CD4-positive, alpha-beta T cell treated with Interleukin-4 for 1 hour (primary cell): ENCODE measurements around the gene SH3TC2.
"Not testable (repeated sequence)": the region's sequence is repeated elsewhere in the genome, so short reads cannot be mapped to it uniquely, and the experiment has no call there.

ENCODE experiments used
- DNase-seq, 2 donors: peaks; one replicate each; pipeline ENCODE4 v3.0.0-alpha.2; 2020 to 2022

The SH3TC2 gene

DNA sequence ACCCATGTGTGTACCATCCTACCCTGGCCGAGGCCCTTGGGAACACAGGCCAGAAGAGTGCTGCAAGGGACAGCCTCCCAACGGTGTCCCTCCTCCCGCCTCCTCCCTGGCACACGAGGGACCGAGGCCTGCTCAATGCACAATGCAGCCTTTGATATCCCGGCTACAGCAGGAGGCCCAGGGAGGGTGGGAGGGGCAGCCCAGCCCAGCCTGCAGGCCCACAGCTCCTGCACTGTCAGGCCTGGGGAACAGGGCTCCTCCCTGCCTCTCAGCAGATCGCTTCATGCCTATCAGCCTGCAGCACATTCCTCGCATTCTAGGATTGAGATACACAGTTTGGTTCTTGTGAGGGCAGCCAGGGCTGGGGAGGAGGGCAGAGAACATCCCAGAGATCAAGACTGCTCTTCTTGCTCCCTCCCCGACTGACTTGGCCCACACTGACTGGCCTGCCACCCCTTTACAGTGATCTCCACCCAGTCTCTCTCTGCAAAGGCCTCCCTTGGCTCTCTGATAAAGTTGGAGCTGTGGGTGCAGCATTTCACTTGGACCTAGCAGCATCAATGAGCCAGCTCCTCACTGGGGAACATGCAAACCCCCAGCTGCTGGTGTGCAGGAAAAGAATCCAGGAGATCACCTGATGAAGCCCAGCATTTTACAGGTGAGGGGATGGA, at the start of gene SH3TC2:
Gene SH3TC2 (minus strand): TSS at position 46 of the 671 bp plus-strand sequence. CDS start 40 bp downstream, at position 6.
- DNase-seq = no peak

GRCh38 chr5:149110406-149110805, 47.5 kb upstream of the SH3TC2 start:
- DNase-seq = no peak

GRCh38 chr5:149108651-149109280, 45.9 kb upstream of the SH3TC2 start:
- DNase-seq = no peak

- no peak for DNase-seq
These were observed 37.5 kb upstream of the SH3TC2 start for GRCh38 chr5:149100331-149100730.

GRCh38 chr5:149099920-149100319, 37.1 kb upstream of the SH3TC2 start:
- DNase-seq = no peak

DNA sequence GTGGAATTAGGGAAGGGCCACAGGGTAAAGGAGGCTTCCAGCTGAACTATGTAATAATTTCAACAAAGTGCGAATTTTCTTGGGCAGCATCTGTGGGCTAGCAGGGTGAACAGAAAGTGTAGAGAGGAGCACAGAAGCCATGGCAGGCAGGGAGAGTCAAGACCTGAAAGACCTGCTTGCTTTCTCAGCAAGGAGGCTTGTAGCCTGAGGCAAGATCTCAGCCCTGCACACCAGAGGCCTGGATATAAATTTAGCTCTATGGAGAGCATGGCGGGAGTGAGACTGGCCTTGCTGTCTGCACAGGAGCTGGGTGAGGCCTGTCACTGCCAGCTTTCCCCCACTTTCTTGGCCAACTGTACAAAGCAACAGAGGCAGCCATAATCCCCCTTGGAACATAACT, 32.1 kb upstream of the SH3TC2 start:
- no peak for DNase-seq

DNA sequence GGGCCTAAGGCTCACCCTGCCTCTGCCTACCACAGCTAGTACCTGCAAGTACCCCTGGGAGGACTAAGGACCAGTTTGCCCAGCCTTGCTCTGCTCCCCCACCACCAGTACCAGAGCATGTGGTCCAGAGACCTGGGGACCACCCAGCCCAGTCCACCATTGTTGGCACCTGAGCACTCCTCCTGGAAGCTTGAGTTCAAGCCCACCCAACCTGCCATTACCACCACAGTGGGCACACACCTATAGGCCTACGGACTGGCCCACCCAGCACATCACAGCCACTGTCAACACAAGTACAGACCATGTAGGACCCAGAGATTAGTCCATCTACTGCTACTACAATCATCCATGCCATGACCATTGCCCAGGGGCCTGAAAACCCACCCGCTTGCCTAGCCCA, 30.8 kb upstream of the SH3TC2 start:
- no peak for DNase-seq

DNA sequence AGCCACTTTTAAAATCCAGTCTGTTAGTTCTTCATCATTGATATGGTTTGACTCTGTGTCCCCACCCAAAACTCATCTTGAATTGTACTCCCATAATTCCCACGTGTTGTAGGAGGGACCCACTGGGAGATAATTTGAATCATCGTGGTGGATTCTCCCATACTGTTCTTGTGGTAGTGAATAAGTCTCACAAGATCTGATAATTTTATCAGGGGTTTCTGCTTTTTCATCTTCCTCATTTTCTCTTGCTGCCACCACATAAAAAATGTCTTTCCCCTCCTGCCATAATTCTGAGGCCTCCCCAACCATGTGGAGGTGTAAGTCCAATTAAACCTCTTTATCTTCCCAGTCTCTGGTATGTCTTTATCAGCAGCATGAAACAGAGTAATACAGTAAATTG, 26.9 kb upstream of the SH3TC2 start:
- DNase-seq = no peak

DNA sequence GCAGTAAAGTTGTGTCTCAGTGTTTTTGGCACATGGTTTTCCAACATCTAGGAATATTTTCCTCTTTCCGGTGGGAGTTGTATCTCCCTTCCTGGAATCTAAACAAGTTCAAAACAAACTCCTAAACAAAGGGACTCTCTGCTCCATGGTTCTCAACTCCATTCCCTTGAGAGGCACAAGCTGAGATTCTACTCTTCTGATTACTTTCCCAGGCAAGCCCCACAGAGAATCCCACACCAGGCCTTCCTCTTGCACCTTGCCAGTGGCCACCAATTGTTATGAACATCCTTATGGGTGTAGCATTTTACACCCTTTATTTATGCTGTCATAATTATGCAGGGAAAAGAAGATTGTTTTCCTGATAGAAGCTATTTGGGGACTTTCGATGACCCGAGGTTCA, 25.8 kb upstream of the SH3TC2 start:
- no peak for DNase-seq

DNA sequence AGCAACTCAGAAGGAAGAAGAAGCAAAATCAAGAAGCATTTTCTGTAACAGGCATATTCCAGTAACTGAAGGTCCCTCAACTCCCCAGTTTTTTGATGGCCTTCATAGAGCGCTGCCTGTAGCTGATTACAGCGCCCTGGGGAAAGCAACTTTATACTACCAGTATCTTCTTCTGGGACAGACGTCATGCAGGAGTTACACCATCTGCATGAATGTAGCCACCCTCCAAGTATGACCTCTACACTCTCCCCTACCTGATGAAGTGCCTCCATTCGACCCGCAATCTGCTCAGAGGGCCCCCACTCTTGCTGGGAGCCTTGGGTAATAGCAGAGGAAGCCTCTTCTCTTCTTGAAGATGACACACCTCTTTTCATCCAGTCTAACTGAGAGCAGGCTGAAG, 21.0 kb upstream of the SH3TC2 start:
- no peak for DNase-seq

GRCh38 chr5:149082271-149082670, 19.4 kb upstream of the SH3TC2 start:
- no peak for DNase-seq

GRCh38 chr5:149080294-149080693, 17.4 kb upstream of the SH3TC2 start:
- DNase-seq = no peak

GRCh38 chr5:149079883-149080282, 17.0 kb upstream of the SH3TC2 start:
- peak in 1 of 2 donors; percentile 45 for DNase-seq

GRCh38 chr5:149074071-149074470, 11.2 kb upstream of the SH3TC2 start:
- not testable (repeated sequence) for DNase-seq

DNA sequence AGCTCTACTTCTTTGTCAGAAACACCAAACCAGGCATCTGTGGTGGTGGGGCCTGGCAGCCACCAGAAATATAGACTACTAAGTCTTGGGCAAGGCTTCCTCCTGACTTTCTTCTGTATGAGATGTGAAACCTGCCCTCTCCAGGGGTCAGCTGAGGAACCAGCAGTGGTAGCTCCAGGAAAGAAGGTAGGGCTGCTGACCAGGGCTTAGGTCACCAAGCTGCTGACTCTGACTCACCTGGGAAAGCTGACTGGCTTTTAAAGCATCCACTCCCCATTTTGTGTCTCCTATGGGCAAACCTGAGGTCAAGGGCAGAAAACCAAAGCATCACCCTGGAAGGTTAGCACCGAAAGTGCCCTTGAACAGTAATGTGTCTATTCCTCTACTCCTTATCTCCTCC, 10.4 kb upstream of the SH3TC2 start:
- no peak for DNase-seq

DNA sequence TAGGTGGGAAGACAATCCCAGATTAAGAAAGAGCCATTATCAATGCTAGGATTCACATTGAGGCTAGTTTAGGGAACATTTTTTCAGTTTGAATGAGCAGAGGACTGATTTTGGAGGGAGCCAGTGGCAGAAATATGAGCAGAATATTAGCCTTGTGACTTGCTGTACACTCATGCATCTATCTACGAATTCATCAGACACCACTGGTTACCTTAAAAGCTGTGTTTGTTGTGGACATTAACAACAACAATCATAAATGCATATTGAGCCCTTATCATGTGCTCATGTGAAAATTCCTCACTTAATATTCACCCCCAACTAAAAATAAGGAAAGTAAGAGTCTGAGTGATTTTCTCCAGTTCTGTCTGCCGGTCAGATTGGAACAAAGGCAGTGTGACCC, 9.9 kb upstream of the SH3TC2 start:
- no peak for DNase-seq

- DNase-seq = no peak
These were observed 9.5 kb upstream of the SH3TC2 start for GRCh38 chr5:149072376-149072775.

DNA sequence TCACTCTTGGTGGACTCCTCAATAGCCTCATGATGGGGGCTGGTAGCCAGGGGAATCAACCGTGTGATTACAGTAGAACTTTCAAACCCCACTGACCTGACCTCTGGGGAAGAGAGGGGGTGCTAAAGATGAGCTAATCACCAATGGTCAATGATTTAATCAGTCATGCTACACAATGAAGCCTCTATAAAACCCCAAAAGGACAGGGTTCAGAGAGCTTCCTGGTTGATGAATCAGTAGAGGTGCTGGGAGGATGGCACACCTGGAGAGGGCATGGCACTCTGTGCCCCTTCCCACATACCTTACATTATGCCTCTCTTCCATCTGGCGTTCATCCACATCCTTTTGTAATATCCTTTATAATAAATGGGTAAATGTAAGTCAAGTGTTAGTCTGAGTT, 8.9 kb upstream of the SH3TC2 start:
- DNase-seq = no peak

DNA sequence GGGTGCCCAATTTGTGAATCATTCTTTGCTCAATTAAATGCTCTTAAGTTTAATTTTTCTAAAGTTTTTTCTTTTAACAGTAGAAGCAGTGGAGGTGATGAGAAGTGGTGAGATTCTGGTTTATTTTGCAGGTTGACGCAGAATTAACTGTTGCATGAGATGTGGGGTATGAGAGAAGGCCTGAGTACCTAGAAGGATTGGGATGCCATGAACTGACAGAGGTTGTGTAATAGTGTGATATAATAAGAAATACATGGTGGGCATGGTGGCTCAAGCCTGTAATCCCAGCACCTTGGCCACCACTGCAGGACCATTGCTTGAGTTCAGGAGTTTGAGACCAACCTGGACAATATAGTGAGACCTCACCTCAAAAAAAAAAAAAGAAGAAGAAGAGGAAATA, 8.4 kb upstream of the SH3TC2 start:
- DNase-seq = no peak

GRCh38 chr5:149069711-149070110, 6.8 kb upstream of the SH3TC2 start:
- no peak for DNase-seq

DNA sequence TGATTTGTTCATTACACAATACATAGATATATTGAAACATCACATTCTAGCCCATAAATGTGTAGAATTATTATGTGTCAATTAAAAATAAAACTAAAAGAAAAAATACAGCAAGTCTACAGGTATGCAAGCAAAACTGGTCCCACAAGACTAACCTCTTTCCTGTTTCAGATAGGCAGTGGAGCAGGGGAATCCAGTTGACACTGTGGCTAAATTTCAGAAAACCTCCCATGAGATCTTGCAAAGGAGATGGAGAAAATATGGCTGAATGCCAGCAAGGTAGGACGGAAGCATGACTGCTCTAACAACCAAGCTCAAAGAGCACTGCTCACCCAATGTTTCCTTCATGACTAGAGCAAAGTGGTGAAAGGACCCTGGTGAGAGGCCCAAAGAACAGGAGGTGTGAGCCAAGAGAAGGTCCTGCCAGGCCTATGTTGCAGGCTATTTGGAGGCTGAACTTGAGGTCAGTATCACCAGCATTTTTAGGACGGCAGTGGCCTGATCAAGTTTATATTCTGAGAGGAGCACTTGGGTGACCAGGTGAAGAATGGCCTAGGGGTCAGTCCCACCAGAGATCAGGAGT, 1.1 kb upstream of the SH3TC2 start:
- no peak for DNase-seq

GRCh38 chr5:149062371-149063016, 368 bp downstream of the SH3TC2 start:
- no peak for DNase-seq

GRCh38 chr5:149061341-149061740, 1.5 kb downstream of the SH3TC2 start:
- no peak for DNase-seq

- no peak for DNase-seq
These were observed 2.5 kb downstream of the SH3TC2 start for GRCh38 chr5:149060325-149060724.
